GM19438 (cell line): ENCODE measurements around the gene RMRP.
A peak's percentile ranks its signal among the peaks of the same experiment; 100 is the strongest.

Experiments used
- ATAC-seq: cut with Tn5 transposase; IDR thresholded peaks from one replicate; pipeline ENCODE4 v1.9.1; 2021; ENCODE audit warnings: low read depth; ENCODE audit not compliant: unreplicated experiment

The RMRP gene

GRCh38 chr9:35667939-35668338 is 10.1 kb upstream of the RMRP start:
- no peak for ATAC-seq

GRCh38 chr9:35666549-35666948 is 8.7 kb upstream of the RMRP start:
- no peak for ATAC-seq

GRCh38 chr9:35666045-35666444 is 8.2 kb upstream of the RMRP start:
- no peak for ATAC-seq

GRCh38 chr9:35665471-35665818 is 7.6 kb upstream of the RMRP start:
- no peak for ATAC-seq

GRCh38 chr9:35664531-35665470 is 7.0 kb upstream of the RMRP start, which contains the start of gene ARHGEF39:
Gene ARHGEF39 (minus strand): TSS chr9:35665195. CDS start chr9:35665169, 26 bp downstream.
- ATAC-seq = peak; percentile 74

GRCh38 chr9:35662437-35662836 is 4.6 kb upstream of the RMRP start:
- ATAC-seq = no peak

- no peak for ATAC-seq
Measured at GRCh38 chr9:35661756-35662350, 4.0 kb upstream of the RMRP start.

GRCh38 chr9:35660966-35661415 is 3.2 kb upstream of the RMRP start:
- ATAC-seq = no peak

GRCh38 chr9:35659340-35659739 is 1.5 kb upstream of the RMRP start:
- no peak for ATAC-seq

GRCh38 chr9:35658968-35659220 is 1.1 kb upstream of the RMRP start:
- ATAC-seq = no peak

- ATAC-seq = peak; percentile 64
Measured at GRCh38 chr9:35658137-35658967, 533 bp upstream of the RMRP start, which contains the start of gene CCDC107. Gene CCDC107 (plus strand): TSS chr9:35658292. CDS start chr9:35658380, 88 bp downstream.

GRCh38 chr9:35656831-35657545 is 831 bp downstream of the RMRP start:
- no peak for ATAC-seq

GRCh38 chr9:35656348-35656747 is 1.5 kb downstream of the RMRP start:
- ATAC-seq = no peak

GRCh38 chr9:35653611-35654010 is 4.2 kb downstream of the RMRP start:
- ATAC-seq = no peak

- ATAC-seq = no peak
Measured at GRCh38 chr9:35652829-35653209, 5.0 kb downstream of the RMRP start.

- no peak for ATAC-seq
Measured at GRCh38 chr9:35651956-35652828, 5.6 kb downstream of the RMRP start.

- no peak for ATAC-seq
Measured at GRCh38 chr9:35650341-35651158, 7.3 kb downstream of the RMRP start, which contains the start of gene SIT1. Gene SIT1 (minus strand): TSS chr9:35650931. CDS start chr9:35650853, 78 bp downstream.

GRCh38 chr9:35649431-35650340 is 8.1 kb downstream of the RMRP start:
- no peak for ATAC-seq
